H1 (cell line): ENCODE results near the gene RAB24. TPM values are rescaled to one million over a fixed set of nuclear protein-coding genes. Genes with fewer than 3 reads are reported as not detected.

Experiments
- CTCF ChIA-PET: fragments of 300-600 bp; sonication (Branson Sonifier 250); formaldehyde crosslinking; loops from one replicate; lab custom pipeline; 2021; ENCODE audit not compliant: partially characterized antibody; lab: Charles Lee
- POLR2A ChIA-PET: fragments of 300-600 bp; sonication (Branson Sonifier 250); formaldehyde crosslinking; loops from one replicate; lab custom pipeline; 2021; ENCODE audit warnings: inconsistent platforms; ENCODE audit not compliant: partially characterized antibody; lab: Charles Lee
- DNase-seq, 2 experiments: peaks; one replicate each; pipeline versions ENCODE4 v3.0.0 to v3.0.0-alpha.2; 2010 to 2022; ENCODE audit warnings: low spot score in 2 of 2, low read depth in 1 of 2, mixed read lengths in 1 of 2
- FAIRE-seq: peaks from 2 replicates; lab custom pipeline; 2011; peaks lifted over from hg19 to GRCh38; lab: Jason Lieb, UNC
- H2AFZ ChIP-seq: 2 replicates; pipeline ENCODE4 v1.8.1; 2012; ENCODE audit warnings: low read length, inconsistent platforms
- H2AK5ac ChIP-seq: 2 replicates; pipeline ENCODE4 v1.6.1; 2013; ENCODE audit warnings: low read depth, low read length
- H2BK120ac ChIP-seq: replicated peaks from 2 replicates; pipeline ENCODE3; 2013; ENCODE audit warnings: low read depth, low read length, inconsistent platforms
- H2BK12ac ChIP-seq: 2 replicates; pipeline ENCODE4 v1.6.1; 2013; ENCODE audit warnings: low read depth, low read length
- H2BK15ac ChIP-seq: 2 replicates; pipeline ENCODE4 v1.6.1; 2013; ENCODE audit warnings: low read length
- H2BK20ac ChIP-seq: 2 replicates; pipeline ENCODE4 v1.6.1; 2013; ENCODE audit warnings: low read length
- H2BK5ac ChIP-seq: 2 replicates; pipeline ENCODE4 v1.6.1; 2013; ENCODE audit warnings: low read depth, low read length
- H3K14ac ChIP-seq: 2 replicates; pipeline ENCODE4 v1.6.1; 2013; ENCODE audit warnings: inconsistent platforms; ENCODE audit not compliant: insufficient read length
- H3K18ac ChIP-seq: 2 replicates; pipeline ENCODE4 v1.6.1; 2013; ENCODE audit warnings: low read length; ENCODE audit errors: extremely low read depth
- H3K23ac ChIP-seq: 2 replicates; pipeline ENCODE4 v1.6.1; 2013; ENCODE audit warnings: inconsistent platforms; ENCODE audit not compliant: insufficient read length
- H3K23me2 ChIP-seq: 2 replicates; pipeline ENCODE4 v1.6.1; 2013; ENCODE audit warnings: low read depth, low read length
- H3K27ac ChIP-seq: 2 replicates; pipeline ENCODE4 v1.6.1; 2011; ENCODE audit warnings: low read depth, low read length, inconsistent platforms
- H3K27me3 ChIP-seq, 4 experiments: replicated peaks in 1 of 4; 1 replicate in 1 of 4; 2 replicates in 3 of 4; pipeline versions ENCODE4 v1.6.1 to v1.8.1; 2011 to 2013; ENCODE audit warnings: low read length in 3 of 4, mild to moderate bottlenecking in 3 of 4, inconsistent platforms in 2 of 4, mixed read lengths in 2 of 4, moderate library complexity in 1 of 4; ENCODE audit not compliant: control insufficient read depth in 3 of 4, insufficient read depth in 3 of 4; ENCODE audit errors: extremely low read depth in 1 of 4
- H3K36me3 ChIP-seq, 4 experiments: 2 replicates each; pipeline versions ENCODE4 v1.6.1 to v1.8.1; 2011 to 2013; ENCODE audit warnings: mild to moderate bottlenecking in 4 of 4, low read length in 3 of 4, moderate library complexity in 2 of 4, control low read depth in 1 of 4, inconsistent platforms in 1 of 4; ENCODE audit not compliant: insufficient read depth in 4 of 4, control insufficient read depth in 2 of 4
- H3K4ac ChIP-seq: replicated peaks from 2 replicates; pipeline ENCODE3; 2013; ENCODE audit warnings: low read length, low read depth, mixed read lengths, inconsistent platforms; ENCODE audit not compliant: insufficient read length
- H3K4me1 ChIP-seq, 4 experiments: replicated peaks in 1 of 4; 1 replicate in 1 of 4; 2 replicates in 3 of 4; pipeline versions ENCODE4 v1.6.1 to v1.8.1; 2011 to 2013; ENCODE audit warnings: low read length in 3 of 4, inconsistent platforms in 2 of 4, mixed read lengths in 1 of 4; ENCODE audit not compliant: insufficient read depth in 4 of 4, control insufficient read depth in 3 of 4
- H3K4me2 ChIP-seq, 2 experiments: 2 replicates each; pipeline versions ENCODE4 v1.6.1 to v1.8.1; 2011 to 2013; ENCODE audit warnings: low read depth in 2 of 2, low read length in 2 of 2, control low read depth in 1 of 2, inconsistent platforms in 1 of 2, mild to moderate bottlenecking in 1 of 2; ENCODE audit not compliant: insufficient read depth in 1 of 2
- H3K4me3 ChIP-seq, 4 experiments: fragments of 200-600, 300-600 bp in 1 of 4; sonication (generic), shearing (Covaris generic), sonication (Bioruptor Twin) in 1 of 4; 2 replicates each; pipeline versions ENCODE4 v1.5.1 to v1.8.1; 2011 to 2016; ENCODE audit warnings: low read length in 4 of 4, low read depth in 3 of 4, control low read depth in 2 of 4, inconsistent platforms in 2 of 4, mild to moderate bottlenecking in 2 of 4, mixed read lengths in 1 of 4, moderate library complexity in 1 of 4; ENCODE audit not compliant: insufficient read depth in 2 of 4; ENCODE audit errors: extremely low read depth in 1 of 4
- H3K56ac ChIP-seq: replicated peaks from 2 replicates; pipeline ENCODE3; 2013; ENCODE audit warnings: low read depth, mild to moderate bottlenecking, mixed read lengths, low read length, inconsistent platforms; ENCODE audit not compliant: insufficient read length
- H3K79me1 ChIP-seq: 2 replicates; pipeline ENCODE4 v1.6.1; 2013; ENCODE audit warnings: low read depth, low read length, control low read depth
- H3K79me2 ChIP-seq, 2 experiments: 2 replicates each; pipeline versions ENCODE4 v1.6.1 to v1.8.1; 2012 to 2013; ENCODE audit warnings: low read length in 2 of 2, mild to moderate bottlenecking in 2 of 2, inconsistent platforms in 1 of 2; ENCODE audit not compliant: insufficient read depth in 2 of 2, control insufficient read depth in 1 of 2
- H3K9ac ChIP-seq, 4 experiments: replicated peaks in 1 of 4; 1 replicate in 1 of 4; 2 replicates in 3 of 4; pipeline versions ENCODE4 v1.6.1 to v1.8.1; 2011 to 2013; ENCODE audit warnings: low read depth in 3 of 4, low read length in 3 of 4, control low read depth in 2 of 4, mild to moderate bottlenecking in 2 of 4, moderate library complexity in 2 of 4, inconsistent platforms in 1 of 4; ENCODE audit errors: extremely low read depth in 1 of 4
- H3K9me3 ChIP-seq, 2 experiments: 2 replicates each; pipeline versions ENCODE4 v1.6.1 to v1.8.1; 2012 to 2013; ENCODE audit warnings: mild to moderate bottlenecking in 2 of 2, moderate library complexity in 2 of 2, control low read depth in 1 of 2, inconsistent platforms in 1 of 2, low read depth in 1 of 2, low read length in 1 of 2, mixed read lengths in 1 of 2; ENCODE audit not compliant: insufficient read depth in 2 of 2
- H4K20me1 ChIP-seq, 2 experiments: replicated peaks in 1 of 2; 2 replicates each; pipeline versions ENCODE3 to v1.8.1; 2011 to 2013; ENCODE audit warnings: inconsistent platforms in 2 of 2, low read length in 2 of 2, mild to moderate bottlenecking in 1 of 2; ENCODE audit not compliant: insufficient read depth in 2 of 2, control insufficient read depth in 1 of 2
- H4K5ac ChIP-seq: 2 replicates; pipeline ENCODE4 v1.6.1; 2013; ENCODE audit warnings: low read length, low read depth, mixed read lengths, inconsistent platforms; ENCODE audit not compliant: insufficient read length
- H4K8ac ChIP-seq: 2 replicates; pipeline ENCODE4 v1.8.0; 2013; ENCODE audit warnings: mild to moderate bottlenecking, moderate library complexity, low read length, inconsistent platforms; ENCODE audit not compliant: insufficient read depth; ENCODE audit errors: extremely low read depth
- H4K91ac ChIP-seq: replicated peaks from 2 replicates; pipeline ENCODE3; 2013; ENCODE audit warnings: low read length, mixed read lengths, inconsistent platforms; ENCODE audit not compliant: insufficient read length
- ATF3 ChIP-seq: IDR thresholded peaks from 2 replicates; pipeline ENCODE4 v1.6.1; 2011; ENCODE audit warnings: low read depth, mild to moderate bottlenecking, low read length; ENCODE audit not compliant: insufficient read depth
- CREB1 ChIP-seq: IDR thresholded peaks from 2 replicates; pipeline ENCODE4 v1.6.1; 2012; ENCODE audit warnings: inconsistent platforms
- E2F6 ChIP-seq: IDR thresholded peaks from 2 replicates; pipeline ENCODE4 v1.6.1; 2012; ENCODE audit warnings: inconsistent platforms
- JUN ChIP-seq: IDR thresholded peaks from 2 replicates; pipeline ENCODE4 v1.6.1; 2011; ENCODE audit warnings: low read depth, mild to moderate bottlenecking, improper control_type of control experiment, low read length
- KDM1A ChIP-seq: fragments of 200-600, 300-600 bp; sonication (generic); IDR thresholded peaks from 2 replicates; pipeline ENCODE4 v1.7.1; 2016; ENCODE audit warnings: mild to moderate bottlenecking, low read length, borderline replicate concordance
- MAX ChIP-seq: IDR thresholded peaks from 2 replicates; pipeline ENCODE4 v1.6.1; 2012; ENCODE audit warnings: inconsistent platforms
- POU5F1 ChIP-seq: IDR thresholded peaks from 2 replicates; pipeline ENCODE4 v1.6.1; 2011; ENCODE audit warnings: low read depth, mild to moderate bottlenecking, low read length, moderate library complexity
- SIN3A ChIP-seq, 2 experiments: IDR thresholded peaks in 1 of 2; conservative IDR thresholded peaks in 1 of 2; 2 replicates each; pipeline ENCODE4 v1.6.1; 2011 to 2012; ENCODE audit warnings: low read length in 2 of 2, improper control_type of control experiment in 1 of 2, low read depth in 1 of 2, mild to moderate bottlenecking in 1 of 2
- SP2 ChIP-seq: IDR thresholded peaks from 2 replicates; pipeline ENCODE4 v1.6.1; 2012; ENCODE audit warnings: mild to moderate bottlenecking, low read length, inconsistent platforms
- TAF7 ChIP-seq: optimal IDR thresholded peaks from 2 replicates; pipeline ENCODE3; 2011; ENCODE audit warnings: low read depth, mild to moderate bottlenecking, inconsistent platforms, low read length, moderate library complexity, borderline replicate concordance
- ZNF274 ChIP-seq: IDR thresholded peaks from 2 replicates; pipeline ENCODE4 v1.7.0; 2012; ENCODE audit warnings: low read length, borderline replicate concordance; ENCODE audit errors: extremely low read depth
- WGBS, 2 experiments: shearing (Covaris generic) in 1 of 2; methylation state at CpG; one replicate each; pipeline versions ENCODE4 v1.1.6 to v1.1.7; 2013 to 2015; ENCODE audit warnings: low lambda C conversion rate in 2 of 2, mixed read lengths in 2 of 2, inconsistent platforms in 1 of 2, low coverage in 1 of 2, missing lambda C conversion rate in 1 of 2; ENCODE audit not compliant: insufficient replicate concordance in 2 of 2, insufficient coverage in 1 of 2, insufficient read length in 1 of 2; ENCODE audit errors: extremely low coverage in 1 of 2, missing lambda C conversion rate in 1 of 2; 5-methylcytosine and 5-hydroxymethylcytosine counted together
- polyA plus RNA-seq, 7 experiments: library from polyadenylated mRNA; depleted of rRNA in 3 of 7; stranded (reverse) in 5 of 7; unstranded in 2 of 7; fragments of >200 nt in 5 of 7; fragments of 200-250 nt in 2 of 7; gene quantifications; 1 replicate in 5 of 7; 2 replicates in 1 of 7; 4 replicates in 1 of 7; pipeline versions ENCODE4 v1.2.1 to v1.2.3, GENCODE V29; 2011 to 2013; ENCODE audit warnings: missing spikeins in 2 of 7, mixed read lengths in 2 of 7
- total RNA-seq: library from RNA; stranded (reverse); fragmentation: NEBNext Ultra II Directional; extraction: Animal tissue kit (Norgen Biotek cat#: 25700); gene quantifications from 2 replicates; pipeline ENCODE4 v1.2.1, GENCODE V29; 2021

RAB24 gene
- total and polyA plus RNA-seq, 2 of the 8 experiments (the other 6 are each of a cell fraction or from before 2014, with no cell fraction given), result 18.8 to 33.8 TPM

GRCh38 chr5:177290816-177291596 is 12.5 kb downstream of the RAB24 start:
- ChIA-PET POLR2A (no interaction called here), CTCF (interaction anchor here (1.5 kb wide), 1 partner anchor 19 kb away, joined by 3 read pairs; no protein-coding TSS in a partner anchor)
- Histone ChIP-seq H4K5ac (no peak overlapping the region), H2BK15ac (no peak overlapping the region), H3K79me1 (peaks cover 2% of the 10 kb centered on the region; the same call in 1 of the 2 replicates), H3K4me3 (no peak overlapping the region), H3K27me3 (no peaks in the 10 kb centered on the region), H3K9me3 (no peaks in the 10 kb centered on the region), H2BK120ac (no peak overlapping the region), H3K18ac (no peak overlapping the region), H3K23me2 (no peaks in the 10 kb centered on the region), H2BK12ac (no peak overlapping the region), H2AK5ac (no peak overlapping the region), H3K79me2 (no peaks in the 10 kb centered on the region; a peak in 1 of 4 replicates), H3K4ac (no peak overlapping the region), H3K27ac (no peak overlapping the region), H4K8ac (no peak overlapping the region), H4K91ac (no peak overlapping the region), H2AFZ (no peak overlapping the region), H4K20me1 (peaks cover 6 to 12% of the 10 kb centered on the region in 2 experiments), H3K4me2 (no peak overlapping the region), H2BK20ac (no peak overlapping the region), H2BK5ac (no peak overlapping the region), H3K23ac (no peak overlapping the region), H3K4me1 (no peaks in the 10 kb centered on the region), H3K56ac (no peak overlapping the region), H3K36me3 (peaks cover 53 to 95% (median 75%) of the 10 kb centered on the region in 4 experiments), H3K14ac (no peak overlapping the region), H3K9ac (no peak overlapping the region)
- no peak for DNase-seq
- FAIRE-seq, result no peak
- 96% methylated on average over 12 of the region's 12 CpGs; no CpG with 5 or more reads in 1 of the 2 experiments for WGBS, 2 experiments
- TF ChIP-seq ZNF274 (no peak), SIN3A (conservative IDR thresholded peaks at IDR 0.05 in 1 of 2, IDR thresholded peaks at IDR 0.05 in 1 of 2; ENCODE audit: low read depth in 1 of 2, low read length in 2 of 2) (no peak), MAX (no peak), CREB1 (no peak), SP2 (no peak), POU5F1 (no peak), ATF3 (no peak), KDM1A (no peak), E2F6 (no peak), JUN (no peak), TAF7 (no peak)
